H9 (cell line): Measurements from ENCODE around the gene OSBPL8. TPM values are rescaled to one million over a fixed set of nuclear protein-coding genes. Genes with fewer than 3 reads are reported as not detected.

Experiments used
- DNase-seq: peaks from one replicate; pipeline ENCODE4 v3.0.0-alpha.2; 2017
- H2AFZ ChIP-seq: one replicate; pipeline ENCODE4 v1.6.1; 2013; ENCODE audit warnings: mild to moderate bottlenecking, low read length, control low read depth, moderate library complexity
- H2AK5ac ChIP-seq: 2 replicates; pipeline ENCODE4 v1.6.1; 2013; ENCODE audit warnings: low read length, control low read depth, mixed read lengths; ENCODE audit not compliant: insufficient read length
- H2BK120ac ChIP-seq: one replicate; pipeline ENCODE4 v1.6.1; 2013; ENCODE audit warnings: low read depth, mild to moderate bottlenecking, low read length, control low read depth, inconsistent platforms; ENCODE audit not compliant: poor library complexity, severe bottlenecking
- H2BK12ac ChIP-seq: 2 replicates; pipeline ENCODE4 v1.6.1; 2013; ENCODE audit warnings: low read length, control low read depth, mixed read lengths, low read depth; ENCODE audit not compliant: insufficient read length
- H2BK15ac ChIP-seq: 2 replicates; pipeline ENCODE4 v1.6.1; 2013; ENCODE audit warnings: low read depth, low read length, control low read depth
- H2BK20ac ChIP-seq: one replicate; pipeline ENCODE4 v1.6.1; 2013; ENCODE audit warnings: low read depth, mild to moderate bottlenecking, low read length, control low read depth, inconsistent platforms; ENCODE audit not compliant: poor library complexity, severe bottlenecking
- H2BK5ac ChIP-seq: 2 replicates; pipeline ENCODE4 v1.6.1; 2013; ENCODE audit warnings: low read length, control low read depth, mixed read lengths; ENCODE audit not compliant: insufficient read length
- H3K14ac ChIP-seq: 2 replicates; pipeline ENCODE4 v1.6.1; 2013; ENCODE audit warnings: low read length, control low read depth; ENCODE audit not compliant: insufficient read depth
- H3K18ac ChIP-seq: 2 replicates; pipeline ENCODE4 v1.6.1; 2013; ENCODE audit warnings: low read depth, mild to moderate bottlenecking, mixed read lengths, low read length, control low read depth; ENCODE audit not compliant: insufficient read length
- H3K23ac ChIP-seq: 2 replicates; pipeline ENCODE4 v1.6.1; 2013; ENCODE audit warnings: low read length, control low read depth, mixed read lengths, low read depth; ENCODE audit not compliant: insufficient read length
- H3K23me2 ChIP-seq: 2 replicates; pipeline ENCODE4 v1.6.1; 2013; ENCODE audit warnings: low read depth, mild to moderate bottlenecking, mixed read lengths, low read length, control low read depth; ENCODE audit not compliant: insufficient read length, poor library complexity, severe bottlenecking
- H3K27ac ChIP-seq: 2 replicates; pipeline ENCODE4 v1.5.1; 2013; ENCODE audit warnings: low read length, control low read depth, mixed read lengths, low read depth; ENCODE audit not compliant: insufficient read length
- H3K27me3 ChIP-seq: 2 replicates; pipeline ENCODE4 v1.6.1; 2013; ENCODE audit warnings: low read length, control low read depth, inconsistent platforms; ENCODE audit not compliant: insufficient read depth
- H3K4ac ChIP-seq: 2 replicates; pipeline ENCODE4 v1.6.1; 2013; ENCODE audit warnings: low read depth, mild to moderate bottlenecking, control low read depth, inconsistent platforms, low read length, moderate library complexity
- H3K4me1 ChIP-seq: 2 replicates; pipeline ENCODE4 v1.6.1; 2013; ENCODE audit warnings: low read length, control low read depth, inconsistent platforms; ENCODE audit not compliant: insufficient read depth
- H3K4me2 ChIP-seq: 2 replicates; pipeline ENCODE4 v1.6.1; 2013; ENCODE audit warnings: low read length, control low read depth, mixed read lengths; ENCODE audit not compliant: insufficient read length, insufficient read depth
- H3K56ac ChIP-seq: 2 replicates; pipeline ENCODE4 v1.6.1; 2013; ENCODE audit warnings: low read depth, mild to moderate bottlenecking, mixed read lengths, low read length, control low read depth; ENCODE audit not compliant: insufficient read length
- H3K79me1 ChIP-seq: 2 replicates; pipeline ENCODE4 v1.6.1; 2013; ENCODE audit warnings: low read depth, mild to moderate bottlenecking, moderate library complexity, low read length, control low read depth, inconsistent platforms; ENCODE audit not compliant: insufficient read depth, poor library complexity, severe bottlenecking
- H3K79me2 ChIP-seq: 2 replicates; pipeline ENCODE4 v1.6.1; 2013; ENCODE audit warnings: low read length, control low read depth, inconsistent platforms; ENCODE audit not compliant: insufficient read depth
- H3K9ac ChIP-seq: 2 replicates; pipeline ENCODE4 v1.6.1; 2013; ENCODE audit warnings: low read length, control low read depth, mixed read lengths; ENCODE audit not compliant: insufficient read length; ENCODE audit errors: extremely low read depth
- H3K9me3 ChIP-seq: one replicate; pipeline ENCODE4 v1.6.1; 2013; ENCODE audit warnings: low read depth, low read length, inconsistent platforms; ENCODE audit not compliant: control insufficient read depth
- H3T11ph ChIP-seq: one replicate; pipeline ENCODE4 v1.6.1; 2013; ENCODE audit warnings: mild to moderate bottlenecking, low read length, control low read depth, inconsistent platforms
- H4K20me1 ChIP-seq: one replicate; pipeline ENCODE4 v1.6.1; 2013; ENCODE audit not compliant: control insufficient read depth, insufficient read length, insufficient read depth
- H4K5ac ChIP-seq: 2 replicates; pipeline ENCODE4 v1.6.1; 2013; ENCODE audit warnings: low read depth, mild to moderate bottlenecking, mixed read lengths, low read length, control low read depth; ENCODE audit not compliant: insufficient read length
- H4K8ac ChIP-seq: replicated peaks from 2 replicates; pipeline ENCODE4 v1.6.1; 2013; ENCODE audit warnings: low read length, control low read depth, mixed read lengths, low read depth; ENCODE audit not compliant: insufficient read length
- H4K91ac ChIP-seq: 2 replicates; pipeline ENCODE4 v1.6.1; 2013; ENCODE audit warnings: low read depth, mild to moderate bottlenecking, moderate library complexity, mixed read lengths, low read length, control low read depth; ENCODE audit not compliant: insufficient read length
- H3K27ac Mint-ChIP-seq, 3 experiments: 2 replicates in 2 of 3; 3 replicates in 1 of 3; pipeline ENCODE4 v1.8.0; 2020 to 2021; ENCODE audit warnings: mixed read lengths in 3 of 3, mild to moderate bottlenecking in 1 of 3, moderate library complexity in 1 of 3
- H3K27me3 Mint-ChIP-seq: 2 replicates; pipeline ENCODE4 v1.8.0; 2021; ENCODE audit warnings: low read depth, mild to moderate bottlenecking, moderate library complexity, mixed read lengths
- H3K36me3 Mint-ChIP-seq, 3 experiments: 2 replicates in 2 of 3; 3 replicates in 1 of 3; pipeline ENCODE4 v1.8.0; 2020 to 2021; ENCODE audit warnings: low read depth in 3 of 3, mixed read lengths in 3 of 3; ENCODE audit not compliant: insufficient read depth in 1 of 3
- H3K4me1 Mint-ChIP-seq, 2 experiments: 2 replicates each; pipeline ENCODE4 v1.8.0; 2020; ENCODE audit warnings: mixed read lengths in 2 of 2
- H3K4me3 Mint-ChIP-seq, 2 experiments: 2 replicates in 1 of 2; 3 replicates in 1 of 2; pipeline ENCODE4 v1.8.0; 2020 to 2021; ENCODE audit warnings: mild to moderate bottlenecking in 2 of 2, mixed read lengths in 2 of 2, moderate library complexity in 1 of 2
- H3K9me3 Mint-ChIP-seq, 2 experiments: 2 replicates in 1 of 2; 3 replicates in 1 of 2; pipeline ENCODE4 v1.8.0; 2020; ENCODE audit warnings: mild to moderate bottlenecking in 2 of 2, mixed read lengths in 2 of 2, moderate library complexity in 1 of 2
- WGBS: extraction: QIAGEN DNeasy Blood & Tissue Kit; methylation state at CpG from one replicate; pipeline ENCODE4 v1.1.7; 2013; ENCODE audit warnings: missing lambda C conversion rate, low lambda C conversion rate, mixed read lengths; ENCODE audit not compliant: insufficient read length; ENCODE audit errors: extremely low coverage; 5-methylcytosine and 5-hydroxymethylcytosine counted together
- total RNA-seq: library from RNA; stranded (reverse); gene quantifications from 2 replicates; pipeline ENCODE4 v1.2.1, GENCODE V29; 2021
- TF ChIP-seq, protein P1 (sequence below): fragments of 200-600 bp; sonication (generic); conservative IDR thresholded peaks from 3 replicates; pipeline ENCODE4 v1.8.0; 2021; ENCODE audit warnings: antibody characterized with exemption, mild to moderate bottlenecking

OSBPL8 gene
- total RNA-seq, 1 experiment from 2014 or later, result 61.2 TPM

DNA sequence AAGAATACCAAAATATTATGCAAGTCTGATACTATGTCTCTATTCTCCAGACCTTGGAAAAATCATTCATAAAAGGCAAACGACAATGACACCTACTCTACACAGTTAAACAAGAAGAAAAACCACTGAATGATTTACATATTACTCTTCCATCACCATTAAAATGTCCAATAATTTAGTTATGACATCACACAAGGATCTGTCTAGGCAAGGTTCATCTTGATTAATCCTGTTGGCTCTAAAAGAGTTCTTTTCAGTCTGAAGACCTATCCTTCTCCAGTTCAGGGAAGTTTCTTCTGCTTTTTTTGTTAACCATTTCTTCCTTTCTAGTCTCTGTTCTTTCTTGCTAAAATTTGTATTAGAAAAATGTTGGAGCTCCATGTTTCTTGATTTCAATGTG lies 64.0 kb downstream of the OSBPL8 start:
- no peak overlapping the region for H2AK5ac ChIP-seq
- H3K23ac ChIP-seq, result no peak overlapping the region
- WGBS, result no CpG with 5 or more reads among the region's 1 CpG
- H3K9me3 ChIP-seq, result no peaks in the 10 kb centered on the region
- H3K4me1 ChIP-seq, result no peaks in the 10 kb centered on the region
- no peak overlapping the region for H2BK15ac ChIP-seq
- no peaks in the 10 kb centered on the region for H3K27me3 ChIP-seq
- H4K91ac ChIP-seq, result no peak overlapping the region
- H3K56ac ChIP-seq, result no peak overlapping the region
- H2BK12ac ChIP-seq, result no peak overlapping the region
- no peaks in the 10 kb centered on the region for H3K23me2 ChIP-seq
- no peak overlapping the region for H4K8ac ChIP-seq
- H3K4me3 Mint-ChIP-seq, result no peak overlapping the region
- H3K79me2 ChIP-seq, result peaks cover 2% of the 10 kb centered on the region; the same call in 1 of the 2 replicates
- peaks cover under 1 to 13% (median 10%) of the 10 kb centered on the region in 3 experiments for H3K36me3 Mint-ChIP-seq
- H4K5ac ChIP-seq, result no peak overlapping the region
- TF ChIP-seq, protein P1, sequence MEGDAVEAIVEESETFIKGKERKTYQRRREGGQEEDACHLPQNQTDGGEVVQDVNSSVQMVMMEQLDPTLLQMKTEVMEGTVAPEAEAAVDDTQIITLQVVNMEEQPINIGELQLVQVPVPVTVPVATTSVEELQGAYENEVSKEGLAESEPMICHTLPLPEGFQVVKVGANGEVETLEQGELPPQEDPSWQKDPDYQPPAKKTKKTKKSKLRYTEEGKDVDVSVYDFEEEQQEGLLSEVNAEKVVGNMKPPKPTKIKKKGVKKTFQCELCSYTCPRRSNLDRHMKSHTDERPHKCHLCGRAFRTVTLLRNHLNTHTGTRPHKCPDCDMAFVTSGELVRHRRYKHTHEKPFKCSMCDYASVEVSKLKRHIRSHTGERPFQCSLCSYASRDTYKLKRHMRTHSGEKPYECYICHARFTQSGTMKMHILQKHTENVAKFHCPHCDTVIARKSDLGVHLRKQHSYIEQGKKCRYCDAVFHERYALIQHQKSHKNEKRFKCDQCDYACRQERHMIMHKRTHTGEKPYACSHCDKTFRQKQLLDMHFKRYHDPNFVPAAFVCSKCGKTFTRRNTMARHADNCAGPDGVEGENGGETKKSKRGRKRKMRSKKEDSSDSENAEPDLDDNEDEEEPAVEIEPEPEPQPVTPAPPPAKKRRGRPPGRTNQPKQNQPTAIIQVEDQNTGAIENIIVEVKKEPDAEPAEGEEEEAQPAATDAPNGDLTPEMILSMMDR, result no peak
- no peak overlapping the region for H2BK20ac ChIP-seq
- no peak for DNase-seq
- peaks cover 6 to 9% of the 10 kb centered on the region in 2 experiments; a peak in 4 of 5 replicates for H3K9me3 Mint-ChIP-seq
- no peak overlapping the region for H2BK5ac ChIP-seq
- H3K27ac ChIP-seq, result no peak overlapping the region
- no peaks in the 10 kb centered on the region for H4K20me1 ChIP-seq
- no peak overlapping the region for H2BK120ac ChIP-seq
- no peak overlapping the region for H3K9ac ChIP-seq
- no peak overlapping the region for H3K27ac Mint-ChIP-seq
- no peak overlapping the region for H3T11ph ChIP-seq
- no peak overlapping the region for H3K18ac ChIP-seq
- H3K4me1 Mint-ChIP-seq, result peaks cover 5 to 6% of the 10 kb centered on the region in 2 experiments
- no peaks in the 10 kb centered on the region for H3K79me1 ChIP-seq
- no peak overlapping the region for H3K4me2 ChIP-seq
- no peak overlapping the region for H3K4ac ChIP-seq
- no peak overlapping the region for H2AFZ ChIP-seq
- no peak overlapping the region for H3K14ac ChIP-seq
- H3K27me3 Mint-ChIP-seq, result no peaks in the 10 kb centered on the region
